GM21576 (cell line): ENCODE data around the gene TLE2.
"Not testable (repeated sequence)": the region's sequence is repeated elsewhere in the genome, so short reads cannot be mapped to it uniquely, and the experiment has no call there.

ENCODE experiments used
- ATAC-seq: cut with Tn5 transposase; IDR thresholded peaks from one replicate; pipeline ENCODE4 v1.9.1; 2021; ENCODE audit warnings: mild to moderate bottlenecking, moderate library complexity; ENCODE audit not compliant: unreplicated experiment

Gene TLE2

DNA sequence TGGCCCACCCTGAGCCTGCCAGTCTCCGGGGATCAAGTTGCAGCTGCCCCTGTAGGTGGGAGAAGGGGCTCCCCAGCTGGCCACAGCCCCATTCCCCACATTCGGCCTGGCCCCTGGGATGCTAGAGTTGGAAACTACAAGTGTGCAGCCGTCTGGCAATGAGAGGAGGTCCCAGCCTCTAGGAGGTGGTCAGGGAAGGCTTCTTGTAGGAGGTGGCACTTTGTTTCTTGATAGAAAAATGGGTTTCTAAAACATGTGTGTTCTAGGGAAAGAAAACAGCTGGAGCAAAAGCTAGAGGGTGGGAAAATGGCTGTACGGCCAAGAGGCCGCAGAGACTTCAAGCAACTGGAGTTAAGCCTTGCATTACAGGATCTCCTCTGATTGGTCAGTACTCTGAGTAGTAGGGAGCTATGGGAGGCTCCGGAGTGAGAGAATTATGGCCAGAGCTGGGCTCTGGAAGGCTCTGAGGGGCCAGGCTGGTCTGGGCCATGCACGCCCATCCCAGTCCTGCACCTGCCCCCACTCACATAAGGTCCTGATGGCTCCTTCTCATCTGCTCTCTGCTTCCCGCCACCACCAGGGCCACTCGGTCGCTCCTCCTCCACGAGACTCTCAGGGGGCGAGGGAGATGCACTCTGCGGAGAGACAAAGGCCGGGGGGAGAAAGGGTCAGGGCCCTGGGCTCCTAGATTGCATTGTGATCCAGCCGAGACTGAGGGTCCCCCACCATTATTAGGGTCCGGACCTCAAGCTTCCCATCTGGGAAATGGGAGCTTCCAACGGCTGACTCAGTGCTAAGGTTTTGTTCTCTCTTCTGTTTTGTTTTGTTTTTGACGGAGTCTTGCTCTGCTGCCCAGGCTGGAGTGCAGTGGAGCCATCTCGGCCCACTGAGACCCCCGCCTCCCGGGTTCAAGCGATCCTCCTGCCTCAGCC lies 13.7 kb downstream of the TLE2 start:
- ATAC-seq = no peak

DNA sequence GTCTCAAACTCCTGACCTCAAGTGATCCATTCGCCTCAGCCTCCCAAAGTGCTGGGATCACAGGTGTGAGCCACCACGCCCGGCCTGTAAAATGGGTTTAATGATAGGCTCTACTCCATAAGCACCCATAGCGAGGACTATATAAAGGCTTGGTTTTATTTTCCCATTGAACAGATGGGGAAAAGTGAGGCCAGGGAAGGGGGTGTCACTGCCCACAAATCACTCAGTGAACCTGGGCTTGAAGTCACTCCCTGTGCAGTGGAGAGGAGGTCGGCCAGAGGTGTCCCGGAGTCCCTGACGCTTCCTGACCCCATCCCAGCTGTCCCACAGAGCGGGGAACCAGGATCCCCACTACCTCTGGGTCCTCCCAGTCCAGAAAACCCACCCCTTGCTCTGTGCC lies 14.9 kb downstream of the TLE2 start:
- ATAC-seq = no peak

DNA sequence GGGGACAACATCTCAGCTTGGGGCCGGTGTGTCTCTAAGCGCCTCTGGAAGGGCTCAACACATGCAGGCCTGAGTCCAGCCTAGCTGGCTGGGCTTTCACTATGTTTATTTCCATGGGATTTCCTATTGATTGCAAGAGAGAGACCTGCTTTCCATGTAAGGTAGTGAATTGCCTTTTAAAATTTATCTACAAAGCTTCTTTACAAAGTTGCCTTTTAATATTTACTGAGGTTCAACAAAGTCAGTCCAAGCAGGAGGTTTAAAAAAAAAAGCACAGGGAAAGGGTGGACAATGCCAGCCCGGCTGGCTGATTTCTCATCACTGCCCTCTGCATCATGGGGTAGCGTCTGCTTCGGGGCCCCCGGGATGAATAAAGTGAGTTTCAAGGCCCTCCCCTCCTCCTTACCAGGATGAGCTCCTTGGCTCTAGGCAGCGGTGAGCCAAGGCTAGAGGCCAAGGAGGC lies 15.8 kb downstream of the TLE2 start:
- no peak for ATAC-seq

DNA sequence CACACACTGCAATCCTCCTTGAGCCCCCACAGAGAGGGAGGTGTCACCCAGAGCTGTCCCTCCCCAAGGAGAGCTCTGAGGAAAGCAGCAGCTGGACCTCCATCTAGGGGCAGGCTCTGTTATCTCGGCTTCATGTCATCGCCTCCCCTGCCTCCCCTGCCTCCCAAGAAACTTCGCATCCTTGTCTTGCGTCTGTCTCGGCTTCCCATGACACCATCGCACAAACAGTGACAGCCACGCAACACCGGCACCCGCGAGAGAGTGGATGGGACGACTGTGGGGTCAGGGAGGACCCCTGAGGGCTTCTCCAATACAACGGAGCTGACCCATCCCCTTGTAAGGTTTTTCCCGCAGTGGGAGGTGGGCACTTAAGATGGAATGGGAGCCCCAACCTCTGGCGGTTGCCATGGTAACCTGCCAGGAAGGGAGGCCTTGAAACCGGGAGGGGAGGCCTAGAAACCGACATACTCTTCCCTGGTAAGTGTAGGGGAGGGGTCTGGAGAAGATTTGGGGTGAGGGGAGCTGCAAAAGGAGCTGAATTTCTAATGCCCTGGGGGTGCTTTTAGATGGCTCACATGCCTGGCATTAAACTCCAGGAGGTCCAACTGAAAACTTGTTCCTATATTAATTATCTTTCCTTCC lies 16.3 kb downstream of the TLE2 start:
- no peak for ATAC-seq

DNA sequence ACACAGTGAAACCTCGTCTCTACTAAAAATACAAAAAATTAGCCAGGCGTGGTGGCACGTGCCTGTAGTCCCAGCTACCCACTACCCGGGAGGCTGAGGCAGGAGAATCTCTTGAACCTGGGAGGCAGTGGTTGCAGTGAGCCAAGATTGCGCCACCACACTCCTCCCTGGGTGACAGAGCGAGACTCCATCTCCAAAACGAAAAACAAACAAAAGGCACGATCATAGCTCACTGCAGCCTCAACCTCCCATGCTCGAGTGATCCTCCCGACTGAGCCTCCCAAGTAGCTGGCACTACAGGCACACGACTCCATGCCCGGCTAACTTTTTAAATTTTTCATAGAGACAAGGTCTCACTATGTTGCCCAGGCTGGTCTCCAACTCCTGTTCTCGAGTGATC lies 17.0 kb downstream of the TLE2 start:
- ATAC-seq = not testable (repeated sequence)

DNA sequence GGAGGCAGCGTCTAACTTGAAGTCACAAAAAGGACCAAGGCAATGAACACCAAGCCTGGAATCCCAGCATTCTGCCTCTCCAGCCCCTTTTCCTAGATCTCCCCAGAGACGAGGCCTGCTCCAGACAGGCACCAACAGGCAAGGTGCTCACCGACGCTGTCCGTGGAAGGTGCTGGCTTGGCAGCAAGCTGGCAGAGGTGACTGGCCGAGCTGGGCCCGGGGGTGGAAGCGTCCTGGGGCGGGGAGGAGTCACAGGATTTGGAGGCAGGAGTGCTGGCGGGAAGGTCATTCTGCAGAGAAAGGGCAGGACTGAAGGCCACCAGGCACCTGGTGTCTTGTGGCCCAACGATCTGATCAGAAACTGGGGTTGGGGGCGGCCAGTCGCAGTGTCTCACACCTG lies 18.2 kb downstream of the TLE2 start:
- no peak for ATAC-seq

DNA sequence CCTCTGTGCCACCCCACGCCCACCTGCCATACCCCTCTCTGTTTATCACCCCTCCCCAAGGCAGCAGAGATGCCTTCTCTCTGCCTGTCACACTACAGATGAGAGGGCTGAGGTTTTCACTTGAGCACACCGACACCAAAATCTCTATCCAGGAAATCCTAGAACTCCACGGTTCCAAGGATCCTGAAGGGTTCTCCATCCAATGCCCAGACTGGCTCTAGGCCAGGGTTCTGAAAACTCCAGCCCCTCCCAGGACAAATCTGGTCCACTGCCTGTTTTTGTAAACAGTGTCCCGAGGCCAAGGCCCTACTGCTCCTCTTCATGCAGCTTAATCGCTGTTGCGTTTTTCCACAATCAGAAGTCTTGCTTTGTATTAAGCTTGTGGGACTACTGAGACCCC lies 20.1 kb downstream of the TLE2 start:
- ATAC-seq = no peak

DNA sequence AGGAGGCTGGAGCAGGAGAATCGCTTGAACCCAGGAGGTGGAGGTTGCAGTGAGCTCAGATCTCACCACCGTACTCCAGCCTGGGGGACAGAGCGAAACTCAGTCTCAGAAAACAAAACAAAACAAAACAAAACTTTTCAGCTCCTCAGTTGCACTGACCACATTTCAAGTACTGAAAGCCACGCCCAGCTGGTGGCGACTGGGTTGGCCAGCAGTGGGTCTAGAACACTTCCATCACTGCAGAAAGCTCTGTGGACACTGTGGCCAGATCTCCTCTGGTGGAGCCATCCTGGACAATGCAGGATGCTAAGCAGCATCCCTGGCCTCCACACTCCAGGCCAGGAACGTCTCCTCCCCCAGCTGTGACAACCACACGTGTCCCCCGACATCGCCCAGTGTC lies 21.1 kb downstream of the TLE2 start:
- ATAC-seq = no peak

DNA sequence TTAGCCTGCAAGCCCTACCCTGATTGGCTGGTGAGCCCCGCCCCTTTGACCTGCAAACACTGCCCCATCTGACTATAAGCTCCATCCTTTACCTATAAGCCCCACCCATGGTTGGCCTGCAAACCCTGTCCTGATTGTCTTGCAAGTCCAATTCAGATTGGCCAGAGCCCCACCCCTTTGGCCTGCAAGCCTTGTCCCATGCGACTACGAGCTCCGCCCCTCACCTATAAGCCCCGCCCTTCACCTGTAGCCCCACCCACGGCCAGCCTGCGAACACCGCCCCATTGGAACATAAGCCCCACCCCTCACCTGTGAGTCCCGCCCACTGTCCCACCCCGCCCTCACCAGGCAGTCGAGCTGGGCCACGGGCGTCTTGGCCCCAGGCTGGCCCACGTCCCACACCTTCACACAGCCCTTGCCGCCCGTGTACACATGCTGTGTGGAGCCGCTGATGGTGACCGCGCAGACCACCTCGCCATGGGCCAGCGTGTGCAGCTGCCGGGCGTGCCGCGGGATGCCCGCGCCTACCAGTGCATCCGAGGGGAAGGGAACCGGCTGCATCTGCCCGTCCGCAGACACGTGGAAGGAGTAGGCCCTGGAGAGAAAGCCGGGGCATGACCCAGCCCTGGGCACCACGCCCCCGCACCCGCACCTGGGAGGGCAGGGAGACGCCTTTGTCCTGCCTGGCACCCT lies 22.9 kb downstream of the TLE2 start:
- ATAC-seq = no peak

DNA sequence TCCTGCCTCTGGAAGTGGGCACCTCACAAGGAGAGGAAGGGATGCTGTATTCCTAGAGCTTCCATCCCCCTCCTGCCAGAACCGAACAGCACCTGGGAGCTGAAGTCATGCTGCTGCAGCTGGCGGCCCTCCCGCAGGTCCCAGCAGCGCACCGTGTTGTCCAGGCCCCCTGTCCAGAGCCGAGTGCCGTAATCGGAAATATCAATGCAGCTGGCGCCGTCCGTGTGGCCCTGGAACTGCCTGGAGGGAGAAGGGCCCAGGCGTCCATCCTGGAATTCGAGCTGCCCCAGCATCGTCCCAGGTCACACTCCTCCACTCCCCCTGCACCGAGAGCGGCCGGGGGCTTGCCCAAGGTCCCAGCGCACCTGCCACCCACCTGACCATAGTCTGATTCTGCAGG lies 23.7 kb downstream of the TLE2 start:
- no peak for ATAC-seq

DNA sequence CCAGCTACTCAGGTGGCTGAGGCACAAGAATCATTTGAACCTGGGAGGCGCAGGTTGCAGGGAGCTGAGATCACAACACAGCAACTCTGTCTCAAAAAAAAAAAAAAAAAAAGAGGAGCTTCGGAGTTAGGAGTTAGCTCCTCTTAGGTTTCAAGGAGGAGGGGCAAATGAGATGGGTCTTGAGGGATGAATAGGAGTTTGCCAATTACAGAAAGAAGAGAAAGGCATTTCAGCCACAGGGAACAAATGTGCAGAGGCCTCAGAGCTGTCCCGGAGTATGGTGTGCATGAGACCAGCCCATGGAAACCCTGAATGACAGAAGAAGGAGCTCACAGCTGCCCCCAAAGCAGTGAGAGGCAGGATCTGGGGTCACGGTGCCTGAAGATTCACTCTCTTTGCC lies 24.6 kb downstream of the TLE2 start:
- no peak for ATAC-seq

DNA sequence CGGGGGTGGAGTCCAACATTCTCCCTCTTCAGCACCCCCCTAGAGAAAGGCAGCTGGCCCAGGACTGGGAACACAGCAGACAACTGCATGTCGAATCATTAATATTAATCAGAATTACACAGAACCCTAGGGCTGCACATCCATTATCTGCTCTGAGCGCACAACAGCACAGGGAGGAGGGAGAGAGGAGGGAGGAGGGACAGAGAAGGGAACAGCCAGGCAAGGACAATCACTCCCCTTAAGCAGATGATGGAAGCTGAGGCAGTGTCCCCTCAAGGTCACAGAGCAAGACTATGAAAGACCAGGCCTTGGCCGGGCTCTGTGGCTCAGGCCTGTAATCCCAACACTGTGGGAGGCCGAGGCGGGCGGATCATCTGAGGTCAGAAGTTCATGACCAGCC lies 26.0 kb downstream of the TLE2 start:
- no peak for ATAC-seq

DNA sequence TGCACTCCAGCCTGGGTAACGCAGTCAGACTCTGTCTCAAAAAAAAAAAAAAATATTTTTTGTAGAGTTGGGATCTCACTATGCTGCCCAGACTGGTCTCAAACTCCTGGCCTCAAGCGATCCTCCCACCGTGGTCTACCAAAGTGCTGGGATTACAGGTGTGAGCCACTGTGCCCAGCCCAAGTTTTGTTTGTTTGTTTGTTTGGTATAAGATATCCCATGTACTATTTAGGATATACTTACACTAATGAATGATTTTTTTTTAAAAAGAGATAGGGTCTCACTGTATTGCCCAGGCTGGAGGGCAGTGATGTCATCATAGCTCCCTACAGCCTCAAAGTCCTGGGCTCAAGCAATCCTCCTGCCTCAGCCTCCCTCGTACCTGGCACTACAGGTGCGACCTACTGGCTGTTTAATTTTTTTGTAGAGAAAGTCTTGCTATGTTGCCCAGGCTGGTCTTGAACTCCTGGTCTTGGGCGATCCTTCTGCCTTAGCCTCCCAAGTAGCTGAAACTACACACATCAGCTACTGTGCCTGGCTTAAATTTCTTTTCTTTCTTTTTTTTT lies 27.8 kb downstream of the TLE2 start:
- no peak for ATAC-seq

DNA sequence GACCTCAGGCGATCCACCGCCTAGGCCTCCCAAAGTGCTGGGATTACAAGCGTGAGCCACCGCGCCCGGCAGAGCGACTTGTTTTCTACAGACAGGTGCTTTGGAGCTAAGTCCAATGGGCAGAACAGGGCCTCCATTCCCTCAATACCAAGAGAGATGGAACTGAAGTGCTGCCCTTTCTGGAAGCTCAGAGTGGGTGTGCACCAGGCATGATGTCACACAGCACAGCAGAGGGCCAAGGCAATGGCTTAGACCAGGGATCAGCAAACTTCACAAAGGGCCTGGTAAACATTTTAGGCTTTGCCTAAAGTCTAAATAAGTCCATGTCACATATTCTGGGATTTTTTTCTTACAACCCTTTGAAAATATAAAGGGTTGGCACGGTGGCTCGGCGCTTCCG lies 30.4 kb downstream of the TLE2 start:
- ATAC-seq = no peak

DNA sequence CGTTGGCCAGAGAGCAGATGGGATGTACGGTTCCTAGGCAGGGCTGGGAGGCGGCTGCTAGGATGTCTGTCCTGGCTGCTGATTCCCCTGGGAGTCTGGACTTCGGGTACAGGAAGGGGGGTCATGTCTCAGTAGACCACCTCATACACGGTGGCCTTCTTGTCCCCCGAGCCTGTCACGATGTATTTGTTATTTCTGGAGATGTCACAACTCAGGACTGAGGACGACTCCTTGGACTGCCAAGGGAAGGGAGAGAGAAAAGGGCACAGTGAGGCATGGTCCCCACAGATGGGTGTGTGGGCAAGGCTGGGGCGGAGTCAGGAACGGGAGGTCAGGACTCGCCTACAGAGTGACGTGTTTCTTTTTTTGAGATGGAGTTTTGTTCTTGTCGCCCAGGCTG lies 31.4 kb downstream of the TLE2 start:
- no peak for ATAC-seq

DNA sequence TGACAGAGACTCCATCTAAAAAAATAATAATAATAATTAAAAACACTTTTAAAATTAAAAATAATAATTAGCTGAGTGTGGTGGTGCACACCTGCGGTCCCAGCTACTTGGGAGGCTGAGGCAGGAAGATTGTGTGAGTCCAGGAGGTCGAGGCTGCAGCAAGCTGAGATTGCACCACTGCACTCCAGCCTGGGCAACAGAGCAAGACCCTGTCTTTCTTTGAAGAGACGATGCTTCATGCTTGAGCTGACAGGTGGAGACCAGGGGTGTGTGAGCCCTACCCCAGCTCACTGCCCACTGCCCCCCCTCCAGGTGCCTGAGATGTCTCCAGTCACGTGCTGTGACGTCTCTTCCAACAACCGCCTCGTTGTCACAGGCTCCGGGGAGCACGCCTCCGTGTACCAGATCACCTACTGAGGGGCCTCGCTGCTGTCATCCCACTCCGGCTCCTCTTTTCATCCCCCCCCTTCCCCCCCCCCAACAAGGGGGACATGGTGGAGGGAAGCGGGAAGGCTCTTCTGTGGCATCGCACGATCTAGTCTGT lies 34.4 kb downstream of the TLE2 start:
- ATAC-seq = no peak

DNA sequence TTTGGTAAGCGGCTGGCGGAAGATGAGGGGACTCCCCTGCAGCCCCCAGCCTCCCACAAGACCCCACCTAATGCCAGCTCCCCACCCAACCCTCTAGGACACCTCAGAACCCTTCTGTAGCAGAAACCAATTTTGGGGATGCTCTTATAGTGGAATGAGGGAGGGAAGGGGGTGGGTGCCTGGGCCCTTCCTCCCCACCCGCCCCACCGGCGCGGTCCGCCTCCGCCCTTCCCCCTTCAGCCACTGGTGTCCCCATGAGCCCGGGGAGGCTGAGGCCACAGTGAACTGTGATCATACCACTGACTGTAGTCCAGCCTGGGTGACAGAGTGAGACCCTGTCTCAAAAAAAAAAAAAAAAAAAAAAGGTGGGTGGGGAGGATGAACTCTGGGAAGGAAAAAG lies 35.5 kb downstream of the TLE2 start:
- no peak for ATAC-seq

DNA sequence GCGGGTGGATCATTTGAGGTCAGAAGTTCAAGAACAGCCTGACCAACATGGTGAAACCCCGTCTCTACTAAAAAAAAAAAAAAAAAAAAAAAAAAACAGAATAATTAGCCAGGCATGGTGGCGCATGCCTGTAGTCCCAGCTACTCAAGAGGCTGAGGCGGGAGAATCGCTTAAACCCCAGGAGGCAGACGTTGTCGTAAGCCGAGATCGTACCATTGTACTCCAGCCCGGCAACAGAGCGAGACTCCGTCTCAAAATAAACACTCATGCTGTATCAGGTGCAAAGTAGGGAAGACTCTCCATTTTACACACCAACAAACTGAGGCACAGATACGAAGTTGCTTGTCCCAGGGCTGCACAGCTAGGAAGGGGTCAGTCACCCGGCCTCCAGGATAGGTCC lies 36.1 kb downstream of the TLE2 start:
- ATAC-seq = no peak

DNA sequence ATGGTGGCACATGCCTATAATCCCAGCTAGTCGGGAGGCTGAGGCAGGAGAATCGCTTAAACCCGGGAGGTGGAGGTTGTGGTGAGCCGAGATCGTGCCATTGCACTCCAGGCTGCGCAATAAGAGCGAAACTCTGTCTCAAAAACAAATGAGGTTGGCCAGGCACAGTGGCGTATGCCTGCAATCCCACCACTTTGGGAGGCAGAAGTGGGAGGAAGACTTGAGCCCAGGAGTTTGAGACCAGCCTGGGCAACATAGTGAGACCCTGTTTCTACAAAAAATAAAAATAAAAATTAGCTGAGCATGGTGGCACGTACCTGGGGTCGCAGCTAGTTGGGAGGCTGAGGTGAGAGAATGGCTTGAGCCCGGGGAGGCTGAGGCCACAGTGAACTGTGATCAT lies 36.7 kb downstream of the TLE2 start:
- ATAC-seq = not testable (repeated sequence)

DNA sequence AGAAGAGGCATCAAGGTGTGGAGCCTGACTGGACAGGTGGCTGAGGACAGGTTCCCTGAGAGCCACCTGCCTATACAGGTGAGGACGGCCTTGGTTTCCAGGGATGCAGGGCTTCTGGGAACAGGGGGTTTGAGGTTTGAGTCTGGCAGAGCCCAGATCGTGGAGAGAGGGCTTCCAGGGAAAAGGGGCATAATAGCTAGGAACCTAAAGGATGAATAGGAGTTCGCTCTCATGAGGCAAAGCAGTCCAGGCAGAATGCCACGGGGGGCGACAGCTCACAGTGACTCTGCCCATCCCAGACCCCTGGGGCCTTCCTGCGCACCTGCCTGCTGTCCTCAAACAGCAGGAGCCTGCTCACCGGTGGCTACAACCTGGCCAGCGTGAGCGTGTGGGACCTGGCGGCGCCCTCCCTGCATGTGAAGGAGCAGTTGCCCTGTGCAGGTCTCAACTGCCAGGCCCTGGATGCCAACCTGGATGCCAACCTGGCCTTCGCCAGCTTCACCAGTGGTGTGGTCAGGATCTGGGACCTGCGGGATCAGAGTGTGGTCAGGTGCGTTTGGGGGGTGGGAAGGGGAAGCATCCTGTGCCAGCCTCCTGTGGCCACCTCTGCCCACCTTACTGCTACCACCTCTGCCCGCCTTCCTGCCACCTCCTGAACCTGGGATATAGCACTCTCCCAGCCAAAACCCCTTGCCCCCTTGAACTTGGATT lies 39.7 kb downstream of the TLE2 start:
- ATAC-seq = no peak

DNA sequence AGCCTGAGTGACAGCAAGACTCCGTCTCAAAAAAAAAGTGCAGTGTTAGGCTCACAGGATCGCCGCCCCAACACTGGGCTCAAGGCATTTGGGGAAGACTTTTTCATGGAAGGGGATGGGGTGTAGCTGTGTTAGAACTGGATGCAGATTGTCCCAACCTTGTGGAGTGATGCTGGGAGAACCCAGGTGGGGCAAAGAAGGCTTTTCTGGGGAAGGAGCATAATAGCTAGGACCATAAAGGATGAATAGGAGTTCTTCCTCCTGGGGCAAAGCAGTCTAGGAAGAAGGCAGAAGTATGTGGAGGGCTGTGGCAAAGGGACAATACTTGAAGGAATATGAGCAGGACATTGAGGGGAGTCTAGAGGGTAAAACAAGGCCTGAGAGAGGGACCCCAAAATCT lies 40.5 kb downstream of the TLE2 start:
- no peak for ATAC-seq
